ENCODE measurements around the gene ZNF423. TPM values are rescaled to one million over a fixed set of nuclear protein-coding genes. Genes with fewer than 3 reads are reported as not detected.

Gene ZNF423
- total RNA-seq, 4 donors from 2014 or later = 4.1 to 20.2 (median 10.3) TPM

- no peak for TF ChIP-seq CTCF (IDR thresholded peaks at IDR 0.05; ENCODE audit: low read depth)
These were observed 413.1 kb downstream of the ZNF423 start for GRCh38 chr16:49442805-49443204.

- TF ChIP-seq CTCF (IDR thresholded peaks at IDR 0.05; ENCODE audit: low read depth) = no peak
These were observed 414.5 kb downstream of the ZNF423 start for GRCh38 chr16:49441366-49441780.

GRCh38 chr16:49440156-49441065 lies 415.5 kb downstream of the ZNF423 start:
- no peak for TF ChIP-seq CTCF (IDR thresholded peaks at IDR 0.05; ENCODE audit: low read depth)

GRCh38 chr16:49439676-49440075 lies 416.2 kb downstream of the ZNF423 start:
- no peak for TF ChIP-seq CTCF (IDR thresholded peaks at IDR 0.05; ENCODE audit: low read depth)

- TF ChIP-seq CTCF (IDR thresholded peaks at IDR 0.05; ENCODE audit: low read depth) = no peak
These were observed 416.9 kb downstream of the ZNF423 start for GRCh38 chr16:49439050-49439449.

Small RNA genes within 50 kb of the gene (small RNA-seq; reads per million reads assigned to genes)
- gene MRPS21P7 (not detected), gene MRPS21P8 (not detected)

Other genes starting within 250 kb of the ZNF423 start
- gene CNEP1R1, start 169.1 kb upstream of the ZNF423 start, total RNA-seq = 10 to 100 TPM; 10.9 to 39.8 (median 28.7) TPM
- gene HEATR3, start 209.9 kb upstream of the ZNF423 start, total RNA-seq = 10 to 100 TPM; 14.3 to 42.2 (median 19.8) TPM

Measured in subcutaneous adipose tissue (tissue), 4 donors.